Neutrophil (primary cell): ENCODE results near the gene CXorf49B.
"Not testable (repeated sequence)": the region's sequence is repeated elsewhere in the genome, so short reads cannot be mapped to it uniquely, and the experiment has no call there.

Source experiments
- H3K27ac ChIP-seq: fragments of 200-600 bp; sonication (generic); 2 replicates; pipeline ENCODE4 v1.5.1; 2016; ENCODE audit warnings: mild to moderate bottlenecking, moderate library complexity
- H3K27me3 ChIP-seq: fragments of 200-600 bp; sonication (generic); 2 replicates; pipeline ENCODE4 v1.6.0; 2016; ENCODE audit warnings: mild to moderate bottlenecking
- H3K36me3 ChIP-seq: fragments of 200-600 bp; sonication (generic); 2 replicates; pipeline ENCODE4 v1.5.1; 2017
- H3K4me1 ChIP-seq, 2 experiments: fragments of 200-600 bp in 1 of 2; sonication (generic) in 1 of 2; 1 replicate in 1 of 2; 2 replicates in 1 of 2; pipeline versions ENCODE4 v1.5.1 to v1.6.1; 2013 to 2016; ENCODE audit warnings: low read depth in 1 of 2, low read length in 1 of 2, mild to moderate bottlenecking in 1 of 2, moderate library complexity in 1 of 2; ENCODE audit not compliant: control insufficient read depth in 1 of 2, insufficient read depth in 1 of 2
- H3K4me3 ChIP-seq, 2 experiments: fragments of 200-600 bp in 1 of 2; sonication (generic) in 1 of 2; 1 replicate in 1 of 2; 2 replicates in 1 of 2; pipeline ENCODE4 v1.5.1; 2013 to 2016; ENCODE audit warnings: low read depth in 1 of 2, low read length in 1 of 2, mild to moderate bottlenecking in 1 of 2, moderate library complexity in 1 of 2
- H3K9me3 ChIP-seq: fragments of 200-600 bp; sonication (generic); 2 replicates; pipeline ENCODE4 v1.5.1; 2016
- TF ChIP-seq, protein P1 (sequence below): fragments of 200-600 bp; sonication (generic); IDR thresholded peaks from 2 replicates; pipeline ENCODE4 v1.5.1; 2016; ENCODE audit warnings: antibody characterized with exemption

The CXorf49B gene

GRCh38 chrX:71783569-71784347 lies 20.6 kb downstream of the CXorf49B start:
- H3K27me3 ChIP-seq, H3K9me3 ChIP-seq, H3K36me3 ChIP-seq, H3K27ac ChIP-seq, H3K4me3 ChIP-seq, H3K4me1 ChIP-seq: not testable (repeated sequence)

GRCh38 chrX:71784348-71784983 lies 21.3 kb downstream of the CXorf49B start:
- not testable (repeated sequence) for H3K4me3 ChIP-seq, H3K9me3 ChIP-seq, H3K4me1 ChIP-seq, H3K27me3 ChIP-seq, H3K36me3 ChIP-seq, H3K27ac ChIP-seq

- H3K9me3 ChIP-seq = not testable (repeated sequence)
Observed at GRCh38 chrX:71806450-71806849, 43.3 kb downstream of the CXorf49B start.

GRCh38 chrX:71809886-71810285 lies 46.7 kb downstream of the CXorf49B start:
- Histone ChIP-seq H3K4me1 (no peaks in the 10 kb centered on the region), H3K9me3 (no peaks in the 10 kb centered on the region), H3K36me3 (no peaks in the 10 kb centered on the region), H3K27ac (no peak overlapping the region), H3K27me3 (no peaks in the 10 kb centered on the region), H3K4me3 (no peak overlapping the region)
- TF ChIP-seq, protein P1, sequence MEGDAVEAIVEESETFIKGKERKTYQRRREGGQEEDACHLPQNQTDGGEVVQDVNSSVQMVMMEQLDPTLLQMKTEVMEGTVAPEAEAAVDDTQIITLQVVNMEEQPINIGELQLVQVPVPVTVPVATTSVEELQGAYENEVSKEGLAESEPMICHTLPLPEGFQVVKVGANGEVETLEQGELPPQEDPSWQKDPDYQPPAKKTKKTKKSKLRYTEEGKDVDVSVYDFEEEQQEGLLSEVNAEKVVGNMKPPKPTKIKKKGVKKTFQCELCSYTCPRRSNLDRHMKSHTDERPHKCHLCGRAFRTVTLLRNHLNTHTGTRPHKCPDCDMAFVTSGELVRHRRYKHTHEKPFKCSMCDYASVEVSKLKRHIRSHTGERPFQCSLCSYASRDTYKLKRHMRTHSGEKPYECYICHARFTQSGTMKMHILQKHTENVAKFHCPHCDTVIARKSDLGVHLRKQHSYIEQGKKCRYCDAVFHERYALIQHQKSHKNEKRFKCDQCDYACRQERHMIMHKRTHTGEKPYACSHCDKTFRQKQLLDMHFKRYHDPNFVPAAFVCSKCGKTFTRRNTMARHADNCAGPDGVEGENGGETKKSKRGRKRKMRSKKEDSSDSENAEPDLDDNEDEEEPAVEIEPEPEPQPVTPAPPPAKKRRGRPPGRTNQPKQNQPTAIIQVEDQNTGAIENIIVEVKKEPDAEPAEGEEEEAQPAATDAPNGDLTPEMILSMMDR = no peak

More at GRCh38 chrX:71806450-71806849, 43.3 kb downstream of the CXorf49B start:
- H3K27me3 ChIP-seq, H3K36me3 ChIP-seq, H3K4me1 ChIP-seq, H3K27ac ChIP-seq, H3K4me3 ChIP-seq: not testable (repeated sequence)

DNA sequence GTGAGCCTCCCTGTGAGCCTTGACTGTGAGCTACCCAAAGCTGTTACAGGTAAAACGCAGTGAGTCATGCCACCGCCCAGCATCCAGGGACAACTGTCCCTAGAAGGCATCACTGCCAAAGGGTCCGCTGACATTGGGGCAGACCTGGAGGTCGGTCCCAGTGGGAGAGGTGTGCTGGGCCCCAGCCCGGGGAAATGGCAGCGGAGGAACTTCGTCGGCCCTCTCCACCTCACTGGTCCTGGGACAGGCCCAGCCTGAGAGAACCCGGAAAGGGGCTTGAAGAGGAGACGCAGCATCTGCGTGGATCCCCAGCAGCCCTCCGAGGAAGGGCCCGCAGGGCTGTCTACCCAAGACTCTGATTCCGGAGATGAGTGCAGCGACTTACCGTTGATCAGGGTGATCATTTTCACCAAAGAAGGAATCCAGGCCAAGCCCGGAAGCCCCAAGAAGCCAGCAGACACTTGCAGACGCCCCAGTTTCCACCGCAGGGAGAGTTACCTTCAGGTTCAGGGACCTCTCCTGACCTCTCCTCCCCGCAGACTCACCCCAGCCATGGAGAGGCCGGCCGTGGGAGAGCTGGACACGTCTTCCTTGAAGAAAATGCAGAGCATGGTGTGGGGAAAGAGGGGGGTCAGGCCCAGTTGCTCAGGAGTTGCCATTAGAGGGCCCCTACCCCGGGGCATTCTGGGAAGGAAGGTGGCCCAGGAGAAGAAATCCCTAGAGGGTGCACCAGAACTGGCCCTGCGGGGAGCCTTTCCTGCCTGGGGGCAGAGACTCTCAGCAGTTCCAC lies 51.2 kb downstream of the CXorf49B start:
- no peaks in the 10 kb centered on the region for H3K36me3 ChIP-seq
- TF ChIP-seq, protein P1 = no peak

DNA sequence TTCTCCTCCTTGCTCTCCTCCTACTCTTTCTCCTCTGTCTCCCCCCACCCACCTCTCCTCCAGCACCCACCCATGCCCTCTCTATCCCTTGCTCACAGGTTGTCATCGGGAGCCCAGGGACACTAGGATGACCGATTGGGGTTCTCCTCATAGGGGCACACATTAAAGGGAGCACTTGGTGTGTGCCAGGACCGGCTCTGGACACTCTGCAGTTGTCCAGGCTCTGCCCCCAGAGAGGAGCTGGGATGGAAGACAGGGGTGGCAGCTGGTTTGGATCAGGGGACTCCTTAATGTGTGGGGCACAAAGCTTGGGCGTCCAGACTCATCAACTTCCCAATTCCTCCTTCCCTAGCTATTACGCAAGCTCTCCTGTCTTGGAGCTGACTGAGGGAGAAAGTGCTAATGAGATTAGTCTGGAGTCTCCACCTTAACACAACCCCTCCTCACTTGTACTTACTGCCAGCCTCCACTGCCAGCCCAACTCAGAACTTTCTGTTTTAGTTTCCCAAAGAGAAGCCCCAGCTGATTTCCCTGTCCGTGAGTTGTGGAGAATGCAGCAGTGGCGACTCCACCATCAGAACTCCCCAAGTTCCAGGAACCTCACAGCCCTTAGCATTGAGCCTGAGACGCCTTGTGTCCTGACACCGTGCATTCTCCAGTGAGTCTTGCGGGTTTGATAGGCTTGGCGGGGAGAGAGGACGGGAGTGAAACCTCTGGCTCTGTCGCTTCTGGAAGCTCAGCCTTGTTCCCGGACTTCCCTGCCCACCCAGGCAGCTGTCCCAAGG lies 52.2 kb downstream of the CXorf49B start:
- Histone ChIP-seq H3K27ac (no peak overlapping the region), H3K4me3 (no peak overlapping the region), H3K27me3 (no peaks in the 10 kb centered on the region), H3K9me3 (no peaks in the 10 kb centered on the region), H3K36me3 (no peaks in the 10 kb centered on the region), H3K4me1 (no peaks in the 10 kb centered on the region)
- TF ChIP-seq, protein P1 = no peak

More for the DNA sequence above, 51.2 kb downstream of the CXorf49B start:
- Histone ChIP-seq H3K4me1 (no peaks in the 10 kb centered on the region), H3K9me3 (no peaks in the 10 kb centered on the region), H3K27me3 (no peaks in the 10 kb centered on the region), H3K27ac (no peak overlapping the region), H3K4me3 (no peak overlapping the region)
